Body of pancreas (tissue), 4 donors: Measurements from ENCODE around the gene WSB2. TPM values are rescaled to one million over a fixed set of nuclear protein-coding genes. Genes with fewer than 3 reads are reported as not detected.

Experiments
- ATAC-seq: fragments of 150-250 bp; one replicate; pipeline ENCODE4 v1.9.1; 2016
- DNase-seq, 4 donors: peaks; one replicate each; pipeline ENCODE4 v3.0.0-alpha.2; 2019
- H3K27ac ChIP-seq, 4 donors: fragments of 200-600 bp; sonication (generic); 1 replicate in 3 of 4; 2 replicates in 1 of 4; pipeline versions ENCODE4 v1.5.1 to v1.6.1; 2016 to 2019; ENCODE audit warnings: mild to moderate bottlenecking in 1 of 4, mixed read lengths in 1 of 4, moderate library complexity in 1 of 4
- H3K27me3 ChIP-seq, 2 donors: fragments of 200-600 bp; sonication (generic); one replicate each; pipeline ENCODE4 v1.6.0; 2016; ENCODE audit warnings: mild to moderate bottlenecking in 1 of 2
- H3K36me3 ChIP-seq, 2 donors: fragments of 200-600 bp; sonication (generic); replicated peaks in 1 of 2; 2 replicates each; pipeline ENCODE4 v1.5.1; 2016; ENCODE audit warnings: low read depth in 2 of 2; ENCODE audit not compliant: insufficient read depth in 1 of 2
- H3K4me1 ChIP-seq: fragments of 200-600 bp; sonication (generic); one replicate; pipeline ENCODE4 v1.6.0; 2016
- H3K4me3 ChIP-seq, 2 donors: fragments of 200-600 bp; sonication (generic); 1 replicate in 1 of 2; 2 replicates in 1 of 2; pipeline ENCODE4 v1.5.1; 2016 to 2019
- H3K9me3 ChIP-seq, 3 donors: fragments of 200-600 bp; sonication (generic); 1 replicate in 2 of 3; 2 replicates in 1 of 3; pipeline ENCODE4 v1.5.1; 2016
- POLR2A ChIP-seq, 3 donors: fragments of 450-650 bp; IDR thresholded peaks; one replicate each; pipeline ENCODE4 v1.6.1; 2016; ENCODE audit warnings: antibody characterized with exemption in 3 of 3, mild to moderate bottlenecking in 2 of 3
- WGBS, 2 donors: methylation state at CpG; one replicate each; pipeline ENCODE4 v1.1.5; 2017; 5-methylcytosine and 5-hydroxymethylcytosine counted together
- intact Hi-C: fragments of 100-400 bp; cut with DNase I; formaldehyde crosslinking; loops from one replicate; pipeline ENCODE4 v1.15.1; 2023
- total RNA-seq, 2 donors: library from RNA; depleted of rRNA; stranded (reverse); fragments of >200 nt; gene quantifications; one replicate each; pipeline ENCODE4 v1.1.0, GENCODE V29; 2016
- TF ChIP-seq, protein P1 (sequence below), 7 experiments: fragments of 450-650 bp in 4 of 7; fragments of 200-600 bp in 3 of 7; sonication (generic) in 3 of 7; IDR thresholded peaks; one replicate each; pipeline ENCODE4 v1.5.1; 2016 to 2019; ENCODE audit warnings: antibody characterized with exemption in 7 of 7

WSB2 gene
- total RNA-seq, 2 donors from 2014 or later: 28.7 to 48.0 TPM

DNA sequence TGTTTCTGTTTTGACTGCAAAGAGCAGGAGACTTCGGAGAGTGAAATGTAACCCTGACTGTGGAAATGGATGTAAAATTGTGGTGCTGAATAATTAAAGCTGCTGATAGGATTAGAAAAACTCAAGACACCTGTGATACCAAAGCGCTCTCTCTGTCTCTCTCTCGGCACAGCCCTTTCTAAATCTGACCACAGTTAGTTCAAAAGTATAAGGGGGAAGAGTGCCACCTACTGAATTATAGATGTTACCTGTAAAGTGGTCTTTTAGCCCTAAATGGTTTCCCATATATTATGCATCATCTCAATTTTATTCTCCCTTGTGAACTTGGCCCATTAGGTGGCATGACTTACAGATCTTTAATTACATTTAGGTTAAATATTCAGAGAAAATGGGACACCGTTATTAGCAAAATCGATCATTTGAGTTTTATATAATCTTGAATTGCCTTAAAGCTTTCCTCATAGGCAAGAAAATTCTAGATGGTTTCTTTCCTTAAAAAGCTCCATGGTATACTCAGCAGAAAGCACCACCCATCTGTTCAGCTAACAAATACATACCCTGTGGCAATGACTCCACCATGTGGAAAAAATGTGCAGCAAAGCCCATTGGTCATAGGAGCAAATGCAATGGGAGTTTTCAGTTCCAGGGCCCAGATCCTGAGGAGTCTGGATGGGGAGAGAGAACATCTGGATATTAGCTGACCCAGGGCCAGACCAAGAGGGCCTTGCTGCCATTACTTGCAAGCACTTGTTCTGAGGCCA is 26.4 kb downstream of the WSB2 start:
- WGBS, 2 donors: 83 to 89% methylated on average over 5 of the region's 5 CpGs
- DNase-seq: peak; percentile 22 to 44 (median 32)
- no peaks in the 10 kb centered on the region for H3K27me3 ChIP-seq
- intact Hi-C loops: no loop called here
- TF ChIP-seq, protein P1, sequence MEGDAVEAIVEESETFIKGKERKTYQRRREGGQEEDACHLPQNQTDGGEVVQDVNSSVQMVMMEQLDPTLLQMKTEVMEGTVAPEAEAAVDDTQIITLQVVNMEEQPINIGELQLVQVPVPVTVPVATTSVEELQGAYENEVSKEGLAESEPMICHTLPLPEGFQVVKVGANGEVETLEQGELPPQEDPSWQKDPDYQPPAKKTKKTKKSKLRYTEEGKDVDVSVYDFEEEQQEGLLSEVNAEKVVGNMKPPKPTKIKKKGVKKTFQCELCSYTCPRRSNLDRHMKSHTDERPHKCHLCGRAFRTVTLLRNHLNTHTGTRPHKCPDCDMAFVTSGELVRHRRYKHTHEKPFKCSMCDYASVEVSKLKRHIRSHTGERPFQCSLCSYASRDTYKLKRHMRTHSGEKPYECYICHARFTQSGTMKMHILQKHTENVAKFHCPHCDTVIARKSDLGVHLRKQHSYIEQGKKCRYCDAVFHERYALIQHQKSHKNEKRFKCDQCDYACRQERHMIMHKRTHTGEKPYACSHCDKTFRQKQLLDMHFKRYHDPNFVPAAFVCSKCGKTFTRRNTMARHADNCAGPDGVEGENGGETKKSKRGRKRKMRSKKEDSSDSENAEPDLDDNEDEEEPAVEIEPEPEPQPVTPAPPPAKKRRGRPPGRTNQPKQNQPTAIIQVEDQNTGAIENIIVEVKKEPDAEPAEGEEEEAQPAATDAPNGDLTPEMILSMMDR (IDR thresholded peaks at IDR 0.05): peak in 5 of 7 experiments; percentile 30 to 49 (median 45)
- TF ChIP-seq POLR2A (IDR thresholded peaks at IDR 0.05): no peak
- peaks cover 0 to 45% of the 10 kb centered on the region in 2 donors for H3K36me3 ChIP-seq
- H3K27ac ChIP-seq: no peak overlapping the region
- peak; percentile 35 for ATAC-seq
- no peak overlapping the region for H3K4me3 ChIP-seq
- no peaks in the 10 kb centered on the region for H3K9me3 ChIP-seq
- H3K4me1 ChIP-seq: no peaks in the 10 kb centered on the region

DNA sequence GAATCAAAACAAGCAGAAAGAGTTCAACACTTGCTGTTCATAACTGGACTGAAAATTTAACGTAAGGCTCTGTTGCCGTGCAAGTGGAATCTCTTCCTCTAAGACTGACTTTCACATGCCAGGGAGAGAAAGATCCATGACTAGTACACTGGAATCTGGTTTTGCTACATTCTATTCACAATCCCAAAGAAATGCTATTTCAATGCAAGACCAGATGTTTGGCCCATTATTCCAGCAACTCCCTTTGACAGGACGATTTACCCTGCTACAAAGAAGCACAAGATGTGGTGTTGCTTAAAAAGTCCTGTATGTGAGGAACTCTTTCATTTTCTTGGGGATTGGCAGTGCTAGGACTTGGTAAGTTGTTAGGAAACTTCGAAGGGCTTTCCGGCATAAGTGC is 27.1 kb downstream of the WSB2 start:
- 89 to 97% methylated on average over 5 of the region's 5 CpGs for WGBS, 2 donors
- peaks cover 0 to 42% of the 10 kb centered on the region in 2 donors for H3K36me3 ChIP-seq
- DNase-seq: no peak
- no peak overlapping the region for H3K27ac ChIP-seq
- intact Hi-C loops: no loop called here
- no peak for TF ChIP-seq POLR2A (IDR thresholded peaks at IDR 0.05)
- TF ChIP-seq, protein P1 (IDR thresholded peaks at IDR 0.05): no peak
- H3K4me3 ChIP-seq: no peak overlapping the region
- H3K27me3 ChIP-seq: no peaks in the 10 kb centered on the region
- H3K9me3 ChIP-seq: no peaks in the 10 kb centered on the region
- no peak for ATAC-seq
- H3K4me1 ChIP-seq: no peaks in the 10 kb centered on the region

DNA sequence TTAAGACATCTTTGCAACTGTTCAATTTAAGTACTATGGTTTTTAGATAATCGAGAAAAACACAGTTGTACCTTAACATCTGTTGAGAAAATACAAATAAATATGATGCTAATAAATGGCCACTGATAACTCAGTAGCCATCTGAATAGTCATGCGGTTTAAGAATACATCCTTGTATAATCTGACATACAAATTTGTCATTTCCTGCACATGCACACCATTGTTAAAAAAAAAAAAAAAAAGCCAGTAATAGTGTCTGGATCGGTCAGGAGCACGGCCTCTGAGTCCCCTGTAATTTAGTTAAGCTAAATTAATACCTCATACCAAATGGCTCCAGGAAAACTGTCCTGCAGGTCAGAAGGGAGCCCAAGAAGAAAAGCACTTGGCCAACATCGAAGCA is 27.7 kb downstream of the WSB2 start:
- ATAC-seq (no peak), DNase-seq (no peak)
- H3K4me3 ChIP-seq: no peak overlapping the region
- no peak overlapping the region for H3K27ac ChIP-seq
- no peaks in the 10 kb centered on the region for H3K27me3 ChIP-seq
- intact Hi-C loops: no loop called here
- H3K36me3 ChIP-seq: peaks cover 0 to 42% of the 10 kb centered on the region in 2 donors
- no peaks in the 10 kb centered on the region for H3K4me1 ChIP-seq
- WGBS, 2 donors: 79 to 83% methylated on average over 5 of the region's 5 CpGs
- no peak for TF ChIP-seq POLR2A (IDR thresholded peaks at IDR 0.05)
- TF ChIP-seq, protein P1 (IDR thresholded peaks at IDR 0.05): no peak
- no peaks in the 10 kb centered on the region for H3K9me3 ChIP-seq

DNA sequence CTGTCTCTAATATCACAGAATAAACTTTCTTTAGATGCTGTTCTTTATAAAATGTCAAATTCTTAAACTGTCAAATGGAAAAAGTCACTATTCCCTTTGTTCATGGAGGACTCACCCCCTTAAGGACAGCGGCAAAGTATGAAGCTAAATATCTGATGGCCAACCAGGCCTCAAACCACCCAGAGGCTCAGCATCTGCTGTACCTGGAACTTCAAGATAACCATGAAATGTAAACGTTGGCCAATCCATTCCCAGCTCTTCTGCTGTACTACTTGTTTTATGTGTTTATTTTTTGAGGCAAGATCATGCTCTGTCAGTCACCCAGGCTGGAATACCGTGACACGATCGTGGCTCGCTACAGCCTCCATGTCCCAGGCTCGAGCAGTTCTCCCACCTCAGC is 28.8 kb downstream of the WSB2 start:
- peaks cover 0 to 42% of the 10 kb centered on the region in 2 donors for H3K36me3 ChIP-seq
- H3K4me3 ChIP-seq: no peak overlapping the region
- intact Hi-C loops: no loop called here
- H3K4me1 ChIP-seq: no peaks in the 10 kb centered on the region
- no peak for TF ChIP-seq POLR2A (IDR thresholded peaks at IDR 0.05)
- TF ChIP-seq, protein P1 (IDR thresholded peaks at IDR 0.05): no peak
- no peak overlapping the region for H3K27ac ChIP-seq
- no peaks in the 10 kb centered on the region for H3K27me3 ChIP-seq
- ATAC-seq: no peak
- no peak for DNase-seq
- no peaks in the 10 kb centered on the region for H3K9me3 ChIP-seq
- WGBS, 2 donors: 83 to 84% methylated on average over 7 of the region's 7 CpGs

DNA sequence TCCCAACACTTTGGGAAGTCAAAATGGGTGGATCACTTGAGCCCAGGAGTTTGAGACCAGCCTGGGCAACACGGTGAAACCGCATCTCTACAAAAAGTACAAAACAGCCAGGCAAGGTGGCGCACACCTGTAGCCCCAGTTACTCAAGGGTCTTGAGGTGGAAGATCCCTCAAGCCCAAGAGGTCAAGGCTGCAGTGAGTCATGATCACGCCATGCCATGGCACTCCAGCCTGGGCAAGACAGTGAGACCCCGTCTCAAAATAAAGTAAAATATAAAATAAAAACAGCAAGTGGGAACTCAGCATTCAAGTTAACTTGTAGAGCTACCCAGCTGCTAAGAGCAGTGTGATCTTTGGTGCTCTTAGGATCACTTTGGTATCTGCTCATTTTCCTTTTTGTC is 31.8 kb downstream of the WSB2 start:
- 94 to 97% methylated on average over 5 of the region's 5 CpGs for WGBS, 2 donors

More for the DNA sequence above, 31.8 kb downstream of the WSB2 start:
- Histone ChIP-seq H3K27ac (no peak overlapping the region), H3K4me1 (no peaks in the 10 kb centered on the region), H3K9me3 (no peaks in the 10 kb centered on the region), H3K27me3 (no peaks in the 10 kb centered on the region), H3K4me3 (no peak overlapping the region), H3K36me3 (peaks cover 0 to 27% of the 10 kb centered on the region in 2 donors)
- DNase-seq: no peak
- ATAC-seq: no peak
- intact Hi-C loops: no loop called here
- TF ChIP-seq POLR2A (IDR thresholded peaks at IDR 0.05): no peak
- TF ChIP-seq, protein P1 (IDR thresholded peaks at IDR 0.05): no peak
